Inflammatory macrophage treated with lipopolysaccharide for 1 hour (primary cell): ENCODE measurements around the gene ZNF140.
A peak's percentile ranks its signal among the peaks of the same experiment; 100 is the strongest.

ENCODE experiments used
- DNase-seq, 2 donors: peaks; one replicate each; pipeline ENCODE4 v3.0.0-alpha.2; 2020 to 2022

The ZNF140 gene

GRCh38 chr12:133080368-133081158 lies at the start of gene ZNF140:
Gene ZNF140 (plus strand): TSS chr12:133080923. CDS start chr12:133081321, 398 bp downstream.
- peak; percentile 96 for DNase-seq

GRCh38 chr12:133037207-133038005 lies 43.3 kb upstream of the ZNF140 start, which contains the start of gene ZNF84:
Gene ZNF84 (plus strand): TSS chr12:133037509. CDS start chr12:133041468, 3,959 bp downstream.
- peak; percentile 96 to 97 for DNase-seq

GRCh38 chr12:133038118-133038709 lies 42.5 kb upstream of the ZNF140 start:
- DNase-seq = peak in 1 of 2 donors; percentile 6

GRCh38 chr12:133046698-133047097 lies 34.0 kb upstream of the ZNF140 start:
- no peak for DNase-seq

- no peak for DNase-seq
Measured at GRCh38 chr12:133057446-133057845, 23.3 kb upstream of the ZNF140 start.

- DNase-seq = peak in 1 of 2 donors; percentile 11
Measured at GRCh38 chr12:133058203-133059113, 22.3 kb upstream of the ZNF140 start.

GRCh38 chr12:133061954-133062353 lies 18.8 kb upstream of the ZNF140 start:
- DNase-seq = no peak

GRCh38 chr12:133063556-133063955 lies 17.2 kb upstream of the ZNF140 start:
- no peak for DNase-seq

- no peak for DNase-seq
Measured at GRCh38 chr12:133073836-133074235, 6.9 kb upstream of the ZNF140 start.

- DNase-seq = peak; percentile 96 to 99
Measured at GRCh38 chr12:133080026-133080367, 726 bp upstream of the ZNF140 start.

- DNase-seq = no peak
Measured at GRCh38 chr12:133081159-133081780, 547 bp downstream of the ZNF140 start.

GRCh38 chr12:133083345-133083744 lies 2.6 kb downstream of the ZNF140 start:
- DNase-seq = no peak

- no peak for DNase-seq
Measured at GRCh38 chr12:133105620-133106019, 24.9 kb downstream of the ZNF140 start.

GRCh38 chr12:133106253-133106652 lies 25.5 kb downstream of the ZNF140 start:
- no peak for DNase-seq

- DNase-seq = no peak
Measured at GRCh38 chr12:133107121-133107520, 26.4 kb downstream of the ZNF140 start.

- DNase-seq = no peak
Measured at GRCh38 chr12:133108150-133108549, 27.4 kb downstream of the ZNF140 start.

GRCh38 chr12:133120385-133121191 lies 39.9 kb downstream of the ZNF140 start:
- DNase-seq = no peak

GRCh38 chr12:133124674-133125073 lies 44.0 kb downstream of the ZNF140 start:
- no peak for DNase-seq

- no peak for DNase-seq
Measured at GRCh38 chr12:133129368-133130037, 48.8 kb downstream of the ZNF140 start.

GRCh38 chr12:133130038-133130807 lies 49.5 kb downstream of the ZNF140 start, which contains the start of the genes ZNF10 and ZNF891:
Gene ZNF10 (plus strand): TSS chr12:133130627. CDS start chr12:133144493, 13,866 bp downstream.
Gene ZNF891 (minus strand): TSS chr12:133130274. CDS start chr12:133121918, 8,356 bp downstream.
- peak; percentile 84 to 90 for DNase-seq
